PC-9 (cell line): Measurements from ENCODE around the gene ZMAT3.

Experiments used
- EZH2 ChIP-seq: fragments of 200-600 bp; sonication (generic); IDR thresholded peaks from 2 replicates; pipeline ENCODE4 v1.8.0; 2017; ENCODE audit warnings: antibody characterized with exemption, low read depth
- TF ChIP-seq, protein P1 (sequence below): fragments of 200-600 bp; sonication (generic); conservative IDR thresholded peaks from 2 replicates; pipeline ENCODE4 v1.6.1; 2017; ENCODE audit warnings: mixed run types, antibody characterized with exemption, mild to moderate bottlenecking, moderate library complexity

DNA sequence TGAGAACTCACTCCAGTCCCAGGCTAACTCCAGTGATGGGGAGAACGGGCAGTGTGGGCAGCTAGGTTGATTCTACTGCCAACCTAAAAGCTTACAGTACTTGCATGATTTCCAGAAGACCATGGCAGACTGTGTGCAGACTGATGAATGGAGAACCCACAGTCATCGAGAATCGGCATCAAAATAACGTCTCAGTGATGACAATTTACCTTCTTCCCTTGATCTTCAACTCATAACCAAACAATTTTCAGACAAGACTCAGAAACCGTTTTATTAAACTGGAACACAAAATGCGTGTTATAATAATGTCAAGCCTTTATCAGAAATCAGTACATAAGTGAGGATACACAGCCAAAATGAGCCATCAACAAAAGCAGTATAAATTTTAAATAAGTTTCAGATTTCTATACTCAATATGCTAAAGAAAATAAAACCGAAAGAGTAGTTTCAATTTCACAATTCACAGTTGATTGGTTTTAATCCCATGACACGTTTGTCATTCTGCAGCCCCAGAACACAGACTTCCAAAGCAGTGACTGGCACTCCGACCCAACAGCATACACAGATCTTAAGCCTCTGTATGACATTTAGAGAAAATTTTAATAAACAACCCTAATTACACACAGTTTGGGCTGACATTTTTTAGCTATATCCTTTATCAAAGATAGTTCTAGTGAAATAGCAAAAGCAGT, 54.5 kb downstream of the ZMAT3 start:
- TF ChIP-seq, protein P1, sequence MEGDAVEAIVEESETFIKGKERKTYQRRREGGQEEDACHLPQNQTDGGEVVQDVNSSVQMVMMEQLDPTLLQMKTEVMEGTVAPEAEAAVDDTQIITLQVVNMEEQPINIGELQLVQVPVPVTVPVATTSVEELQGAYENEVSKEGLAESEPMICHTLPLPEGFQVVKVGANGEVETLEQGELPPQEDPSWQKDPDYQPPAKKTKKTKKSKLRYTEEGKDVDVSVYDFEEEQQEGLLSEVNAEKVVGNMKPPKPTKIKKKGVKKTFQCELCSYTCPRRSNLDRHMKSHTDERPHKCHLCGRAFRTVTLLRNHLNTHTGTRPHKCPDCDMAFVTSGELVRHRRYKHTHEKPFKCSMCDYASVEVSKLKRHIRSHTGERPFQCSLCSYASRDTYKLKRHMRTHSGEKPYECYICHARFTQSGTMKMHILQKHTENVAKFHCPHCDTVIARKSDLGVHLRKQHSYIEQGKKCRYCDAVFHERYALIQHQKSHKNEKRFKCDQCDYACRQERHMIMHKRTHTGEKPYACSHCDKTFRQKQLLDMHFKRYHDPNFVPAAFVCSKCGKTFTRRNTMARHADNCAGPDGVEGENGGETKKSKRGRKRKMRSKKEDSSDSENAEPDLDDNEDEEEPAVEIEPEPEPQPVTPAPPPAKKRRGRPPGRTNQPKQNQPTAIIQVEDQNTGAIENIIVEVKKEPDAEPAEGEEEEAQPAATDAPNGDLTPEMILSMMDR, result no peak
- TF ChIP-seq EZH2, result no peak
